ENCODE data around the gene TNFRSF8. TPM values are rescaled to one million over a fixed set of nuclear protein-coding genes. Genes with fewer than 3 reads are reported as not detected.

Gene TNFRSF8
- total and polyA plus RNA-seq, 9 of the 15 experiments (the other 6 are each of a cell fraction or from before 2014, with no cell fraction given), result 3.5 to 38.4 (median 17.1) TPM

GRCh38 chr1:12161662-12162458, 98.8 kb downstream of the TNFRSF8 start (continued):
- no peak; the same call in 1 of the 2 replicates for TF ChIP-seq ZNF592 (IDR thresholded peaks at IDR 0.05)
- TF ChIP-seq CREB5 (CRISPR knock-in tag; IDR thresholded peaks at IDR 0.05), result no peak
- TF ChIP-seq RBM25 (IDR thresholded peaks at IDR 0.05; ENCODE audit: low read depth, low read length, severe bottlenecking), result peak; percentile 40
- peak; percentile 75 for TF ChIP-seq MTA2 (IDR thresholded peaks at IDR 0.05; ENCODE audit: low read depth)
- TF ChIP-seq IRF1 (CRISPR knock-in tag; IDR thresholded peaks at IDR 0.05; ENCODE audit: borderline replicate concordance), result no peak
- no peak for TF ChIP-seq CCAR2 (IDR thresholded peaks at IDR 0.05; ENCODE audit: low read depth, low read length)
- no peak for TF ChIP-seq ZBTB1 (CRISPR knock-in tag; IDR thresholded peaks at IDR 0.05; ENCODE audit: borderline replicate concordance, low read depth)
- peak; percentile 21; the same call in 1 of the 2 replicates for TF ChIP-seq FOXP4 (CRISPR knock-in tag; IDR thresholded peaks at IDR 0.05; ENCODE audit: borderline replicate concordance)
- TF ChIP-seq SMC3 (conservative IDR thresholded peaks at IDR 0.05; ENCODE audit: insufficient read depth, low read depth, low read length), result no peak
- no peak for TF ChIP-seq CBX5 (IDR thresholded peaks at IDR 0.05; ENCODE audit: borderline replicate concordance, low read depth)
- TF ChIP-seq ZNF512 (tag; IDR thresholded peaks at IDR 0.05), result no peak
- no peak for TF ChIP-seq DIDO1 (tag; IDR thresholded peaks at IDR 0.05; ENCODE audit: low read depth)
- TF ChIP-seq RHOXF2B (CRISPR knock-in tag; conservative IDR thresholded peaks at IDR 0.05), result no peak
- no peak for TF ChIP-seq E2F6 (IDR thresholded peaks at IDR 0.05; ENCODE audit: borderline replicate concordance in 1 of 2, extremely low read depth in 1 of 2, insufficient read depth in 1 of 2, insufficient read length in 1 of 2, low read depth in 1 of 2, low read length in 1 of 2, poor library complexity in 1 of 2, severe bottlenecking in 1 of 2)
